Measurements from ENCODE around the gene PSEN1.
A peak's percentile ranks its signal among the peaks of the same experiment; 100 is the strongest.
"Not testable (repeated sequence)": the region's sequence is repeated elsewhere in the genome, so short reads cannot be mapped to it uniquely, and the experiment has no call there.

The PSEN1 gene

GRCh38 chr14:73172500-73172899 is 36.2 kb downstream of the PSEN1 start:
- Histone ChIP-seq H2AK5ac (ENCODE audit: low read length) (no peak overlapping the region), H3K23ac (ENCODE audit: low read length) (no peak overlapping the region), H3K9ac (ENCODE audit: low read length) (no peak overlapping the region), H4K5ac (ENCODE audit: low read length) (no peak overlapping the region), H2BK5ac (ENCODE audit: low read length) (no peak overlapping the region), H3K79me2 (ENCODE audit: control insufficient read depth, insufficient read depth, low read length) (no peaks in the 10 kb centered on the region), H4K8ac (ENCODE audit: low read depth, low read length) (no peak overlapping the region), H3K79me1 (ENCODE audit: low read length) (no peaks in the 10 kb centered on the region), H2BK120ac (ENCODE audit: low read depth, low read length) (no peak overlapping the region), H3K18ac (ENCODE audit: low read length) (no peak overlapping the region), H3K56ac (ENCODE audit: low read length) (no peak overlapping the region), H3K4me3 (ENCODE audit: low read length) (no peak overlapping the region), H3K4ac (ENCODE audit: low read depth, low read length) (no peak overlapping the region), H3K4me1 (ENCODE audit: control insufficient read depth, low read depth, low read length) (no peaks in the 10 kb centered on the region), H2BK15ac (replicated peaks; ENCODE audit: low read depth) (no peak overlapping the region), H3K36me3 (ENCODE audit: control insufficient read depth, insufficient read depth, low read length) (peaks cover 3% of the 10 kb centered on the region), H3K4me2 (ENCODE audit: low read length) (no peak overlapping the region), H3K27ac (ENCODE audit: low read depth, low read length) (no peak overlapping the region), H3K27me3 (ENCODE audit: insufficient read depth, low read length, poor library complexity) (no peaks in the 10 kb centered on the region)
- WGBS (ENCODE audit: extremely low coverage, insufficient coverage, low lambda C conversion rate): no CpG with 5 or more reads among the region's 3 CpGs
- no peak for DNase-seq

DNA sequence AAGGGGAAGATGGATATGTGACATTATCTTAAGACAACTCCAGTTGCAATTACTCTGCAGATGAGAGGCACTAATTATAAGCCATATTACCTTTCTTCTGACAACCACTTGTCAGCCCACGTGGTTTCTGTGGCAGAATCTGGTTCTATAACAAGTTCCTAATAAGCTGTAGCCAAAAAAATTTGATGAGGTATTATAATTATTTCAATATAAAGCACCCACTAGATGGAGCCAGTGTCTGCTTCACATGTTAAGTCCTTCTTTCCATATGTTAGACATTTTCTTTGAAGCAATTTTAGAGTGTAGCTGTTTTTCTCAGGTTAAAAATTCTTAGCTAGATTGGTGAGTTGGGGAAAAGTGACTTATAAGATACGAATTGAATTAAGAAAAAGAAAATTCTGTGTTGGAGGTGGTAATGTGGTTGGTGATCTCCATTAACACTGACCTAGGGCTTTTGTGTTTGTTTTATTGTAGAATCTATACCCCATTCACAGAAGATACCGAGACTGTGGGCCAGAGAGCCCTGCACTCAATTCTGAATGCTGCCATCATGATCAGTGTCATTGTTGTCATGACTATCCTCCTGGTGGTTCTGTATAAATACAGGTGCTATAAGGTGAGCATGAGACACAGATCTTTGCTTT is 36.9 kb downstream of the PSEN1 start:
- no peak overlapping the region for H3K4ac ChIP-seq (ENCODE audit: low read depth, low read length)

DNA sequence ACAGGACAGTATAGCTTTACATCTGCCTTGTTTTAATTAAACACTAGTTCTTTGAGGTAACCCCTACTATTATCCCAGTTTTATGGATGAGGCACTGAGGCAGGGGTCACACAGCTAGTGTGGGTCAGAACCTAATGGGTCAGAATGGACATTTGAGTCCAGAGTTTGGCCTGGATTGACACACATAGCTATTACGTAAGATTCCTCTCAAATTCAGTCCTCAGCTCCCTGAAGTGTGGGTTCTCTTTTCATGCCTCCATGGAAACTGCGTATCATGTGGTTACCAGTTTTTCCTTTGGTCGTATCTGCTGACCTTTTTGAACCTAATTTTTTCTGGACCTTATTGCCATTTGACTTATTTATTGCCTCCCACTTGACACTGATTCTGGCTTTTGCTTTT is 40.4 kb downstream of the PSEN1 start:
- no CpG with 5 or more reads among the region's 3 CpGs for WGBS (ENCODE audit: extremely low coverage, insufficient coverage, low lambda C conversion rate)
- H3K36me3 ChIP-seq (ENCODE audit: control insufficient read depth, insufficient read depth, low read length): peaks cover 2% of the 10 kb centered on the region
- DNase-seq: no peak
- no peak overlapping the region for H3K4me2 ChIP-seq (ENCODE audit: low read length)
- no peak overlapping the region for H2BK120ac ChIP-seq (ENCODE audit: low read depth, low read length)
- no peak overlapping the region for H3K27ac ChIP-seq (ENCODE audit: low read depth, low read length)
- no peak overlapping the region for H3K4ac ChIP-seq (ENCODE audit: low read depth, low read length)
- no peak overlapping the region for H3K56ac ChIP-seq (ENCODE audit: low read length)
- H3K23ac ChIP-seq (ENCODE audit: low read length): no peak overlapping the region
- no peak overlapping the region for H3K4me3 ChIP-seq (ENCODE audit: low read length)
- H3K4me1 ChIP-seq (ENCODE audit: control insufficient read depth, low read depth, low read length): no peaks in the 10 kb centered on the region
- no peaks in the 10 kb centered on the region for H3K27me3 ChIP-seq (ENCODE audit: insufficient read depth, low read length, poor library complexity)
- H2AK5ac ChIP-seq (ENCODE audit: low read length): no peak overlapping the region
- no peak overlapping the region for H2BK5ac ChIP-seq (ENCODE audit: low read length)
- H3K79me1 ChIP-seq (ENCODE audit: low read length): no peaks in the 10 kb centered on the region
- no peak overlapping the region for H2BK15ac ChIP-seq (replicated peaks; ENCODE audit: low read depth)
- no peak overlapping the region for H4K8ac ChIP-seq (ENCODE audit: low read depth, low read length)
- no peaks in the 10 kb centered on the region for H3K79me2 ChIP-seq (ENCODE audit: control insufficient read depth, insufficient read depth, low read length)
- H4K5ac ChIP-seq (ENCODE audit: low read length): no peak overlapping the region
- no peak overlapping the region for H3K18ac ChIP-seq (ENCODE audit: low read length)
- no peak overlapping the region for H3K9ac ChIP-seq (ENCODE audit: low read length)

More for the DNA sequence above, 36.9 kb downstream of the PSEN1 start:
- Histone ChIP-seq H3K18ac (ENCODE audit: low read length) (no peak overlapping the region), H2AK5ac (ENCODE audit: low read length) (no peak overlapping the region), H3K79me2 (ENCODE audit: control insufficient read depth, insufficient read depth, low read length) (no peaks in the 10 kb centered on the region), H3K36me3 (ENCODE audit: control insufficient read depth, insufficient read depth, low read length) (peaks cover 3% of the 10 kb centered on the region), H3K56ac (ENCODE audit: low read length) (no peak overlapping the region), H2BK5ac (ENCODE audit: low read length) (no peak overlapping the region), H3K79me1 (ENCODE audit: low read length) (no peaks in the 10 kb centered on the region), H3K27me3 (ENCODE audit: insufficient read depth, low read length, poor library complexity) (no peaks in the 10 kb centered on the region), H3K4me1 (ENCODE audit: control insufficient read depth, low read depth, low read length) (no peaks in the 10 kb centered on the region), H3K23ac (ENCODE audit: low read length) (no peak overlapping the region), H4K5ac (ENCODE audit: low read length) (no peak overlapping the region), H4K8ac (ENCODE audit: low read depth, low read length) (no peak overlapping the region), H3K4me3 (ENCODE audit: low read length) (no peak overlapping the region), H3K4me2 (ENCODE audit: low read length) (no peak overlapping the region), H2BK120ac (ENCODE audit: low read depth, low read length) (no peak overlapping the region), H3K9ac (ENCODE audit: low read length) (no peak overlapping the region), H2BK15ac (replicated peaks; ENCODE audit: low read depth) (no peak overlapping the region), H3K27ac (ENCODE audit: low read depth, low read length) (no peak overlapping the region)
- WGBS (ENCODE audit: extremely low coverage, insufficient coverage, low lambda C conversion rate): 100% methylated on average over 1 of the region's 3 CpGs
- peak; percentile 16 for DNase-seq

DNA sequence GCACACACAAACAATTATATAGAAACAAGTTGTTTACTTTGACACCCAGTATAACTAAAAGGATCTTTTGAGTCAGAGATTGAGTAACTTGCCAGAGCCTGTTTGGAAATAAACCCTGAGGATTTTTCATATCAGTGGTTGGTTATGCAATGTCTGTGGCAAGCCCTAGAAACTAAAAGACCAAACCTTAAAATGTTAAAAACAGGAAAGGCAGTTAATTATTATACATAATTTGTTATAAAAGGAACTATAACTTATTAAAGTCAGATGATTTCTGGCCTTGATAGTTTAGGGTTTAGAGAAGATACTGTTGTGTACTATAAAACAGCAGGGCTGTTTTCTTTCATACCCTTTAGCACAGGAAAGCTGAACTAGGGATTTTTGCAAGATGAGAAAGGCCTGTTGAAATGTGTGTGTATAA is 44.1 kb downstream of the PSEN1 start:
- no peak overlapping the region for H2BK5ac ChIP-seq (ENCODE audit: low read length)
- no peak for DNase-seq
- no peaks in the 10 kb centered on the region for H3K79me1 ChIP-seq (ENCODE audit: low read length)
- H2AK5ac ChIP-seq (ENCODE audit: low read length): no peak overlapping the region
- no peak overlapping the region for H3K4me3 ChIP-seq (ENCODE audit: low read length)
- no peak overlapping the region for H3K18ac ChIP-seq (ENCODE audit: low read length)
- no peaks in the 10 kb centered on the region for H3K36me3 ChIP-seq (ENCODE audit: control insufficient read depth, insufficient read depth, low read length)
- no peak overlapping the region for H3K56ac ChIP-seq (ENCODE audit: low read length)
- H3K4me1 ChIP-seq (ENCODE audit: control insufficient read depth, low read depth, low read length): no peaks in the 10 kb centered on the region
- H3K9ac ChIP-seq (ENCODE audit: low read length): no peak overlapping the region
- H3K27ac ChIP-seq (ENCODE audit: low read depth, low read length): no peak overlapping the region
- no peak overlapping the region for H2BK120ac ChIP-seq (ENCODE audit: low read depth, low read length)
- H4K5ac ChIP-seq (ENCODE audit: low read length): no peak overlapping the region
- H3K23ac ChIP-seq (ENCODE audit: low read length): no peak overlapping the region
- H4K8ac ChIP-seq (ENCODE audit: low read depth, low read length): no peak overlapping the region
- H2BK15ac ChIP-seq (replicated peaks; ENCODE audit: low read depth): no peak overlapping the region
- no peak overlapping the region for H3K4me2 ChIP-seq (ENCODE audit: low read length)
- H3K27me3 ChIP-seq (ENCODE audit: insufficient read depth, low read length, poor library complexity): no peaks in the 10 kb centered on the region
- H3K79me2 ChIP-seq (ENCODE audit: control insufficient read depth, insufficient read depth, low read length): no peaks in the 10 kb centered on the region
- no peak overlapping the region for H3K4ac ChIP-seq (ENCODE audit: low read depth, low read length)

GRCh38 chr14:73180969-73181368 is 44.7 kb downstream of the PSEN1 start:
- not testable (repeated sequence) for H3K56ac ChIP-seq (ENCODE audit: low read length); H4K8ac ChIP-seq (ENCODE audit: low read depth, low read length); DNase-seq; H3K27ac ChIP-seq (ENCODE audit: low read depth, low read length); H3K4me3 ChIP-seq (ENCODE audit: low read length); H3K4me1 ChIP-seq (ENCODE audit: control insufficient read depth, low read depth, low read length); H3K79me1 ChIP-seq (ENCODE audit: low read length); H2AK5ac ChIP-seq (ENCODE audit: low read length); H2BK15ac ChIP-seq (replicated peaks; ENCODE audit: low read depth); H3K27me3 ChIP-seq (ENCODE audit: insufficient read depth, low read length, poor library complexity); H3K4me2 ChIP-seq (ENCODE audit: low read length); H3K9ac ChIP-seq (ENCODE audit: low read length); H4K5ac ChIP-seq (ENCODE audit: low read length); H3K18ac ChIP-seq (ENCODE audit: low read length); H3K23ac ChIP-seq (ENCODE audit: low read length); H2BK120ac ChIP-seq (ENCODE audit: low read depth, low read length); H3K4ac ChIP-seq (ENCODE audit: low read depth, low read length); H3K79me2 ChIP-seq (ENCODE audit: control insufficient read depth, insufficient read depth, low read length); H2BK5ac ChIP-seq (ENCODE audit: low read length); H3K36me3 ChIP-seq (ENCODE audit: control insufficient read depth, insufficient read depth, low read length)
- no CpG with 5 or more reads among the region's 8 CpGs for WGBS (ENCODE audit: extremely low coverage, insufficient coverage, low lambda C conversion rate)

DNA sequence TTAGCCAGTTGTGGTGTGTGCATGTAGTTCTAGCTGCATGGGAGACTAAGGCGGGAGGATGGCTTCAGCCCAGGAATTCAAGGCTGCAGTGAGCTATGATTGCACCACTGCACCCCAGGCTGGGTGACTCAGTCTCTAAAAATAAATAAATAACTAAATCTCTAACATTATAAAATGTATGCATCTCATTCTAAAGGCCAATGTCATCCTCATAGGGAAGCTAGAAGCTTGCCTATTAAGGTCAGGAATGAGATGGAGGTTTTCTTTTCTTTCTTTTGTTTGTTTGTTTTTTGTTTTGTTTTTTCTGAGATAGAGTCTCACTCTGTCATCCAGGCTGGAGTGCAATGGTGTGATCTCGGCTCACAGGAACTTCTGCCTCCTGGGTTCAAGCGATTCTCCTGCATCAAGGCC is 52.2 kb downstream of the PSEN1 start:
- H3K4ac ChIP-seq (ENCODE audit: low read depth, low read length): no peak overlapping the region
- H2AK5ac ChIP-seq (ENCODE audit: low read length): no peak overlapping the region
- WGBS (ENCODE audit: extremely low coverage, insufficient coverage, low lambda C conversion rate): no CpG with 5 or more reads among the region's 3 CpGs
- no peak overlapping the region for H3K27ac ChIP-seq (ENCODE audit: low read depth, low read length)
- no peaks in the 10 kb centered on the region for H3K36me3 ChIP-seq (ENCODE audit: control insufficient read depth, insufficient read depth, low read length)
- no peak overlapping the region for H4K5ac ChIP-seq (ENCODE audit: low read length)
- no peaks in the 10 kb centered on the region for H3K27me3 ChIP-seq (ENCODE audit: insufficient read depth, low read length, poor library complexity)
- no peak overlapping the region for H3K9ac ChIP-seq (ENCODE audit: low read length)
- H3K23ac ChIP-seq (ENCODE audit: low read length): no peak overlapping the region
- H3K4me3 ChIP-seq (ENCODE audit: low read length): no peak overlapping the region
- H3K79me1 ChIP-seq (ENCODE audit: low read length): no peaks in the 10 kb centered on the region
- no peaks in the 10 kb centered on the region for H3K79me2 ChIP-seq (ENCODE audit: control insufficient read depth, insufficient read depth, low read length)
- H2BK15ac ChIP-seq (replicated peaks; ENCODE audit: low read depth): no peak overlapping the region
- no peak overlapping the region for H3K4me2 ChIP-seq (ENCODE audit: low read length)
- DNase-seq: no peak
- H4K8ac ChIP-seq (ENCODE audit: low read depth, low read length): no peak overlapping the region
- H2BK5ac ChIP-seq (ENCODE audit: low read length): no peak overlapping the region
- no peak overlapping the region for H3K56ac ChIP-seq (ENCODE audit: low read length)
- no peaks in the 10 kb centered on the region for H3K4me1 ChIP-seq (ENCODE audit: control insufficient read depth, low read depth, low read length)
- H3K18ac ChIP-seq (ENCODE audit: low read length): no peak overlapping the region
- no peak overlapping the region for H2BK120ac ChIP-seq (ENCODE audit: low read depth, low read length)
